Body of pancreas (tissue), 4 donors: ENCODE results near the gene CISD1.

Source experiments
- POLR2A ChIP-seq, 3 donors: fragments of 450-650 bp; IDR thresholded peaks; one replicate each; pipeline ENCODE4 v1.6.1; 2016; ENCODE audit warnings: antibody characterized with exemption in 3 of 3, mild to moderate bottlenecking in 2 of 3
- TF ChIP-seq, protein P1 (sequence below), 7 experiments: fragments of 450-650 bp in 4 of 7; fragments of 200-600 bp in 3 of 7; sonication (generic) in 3 of 7; IDR thresholded peaks; one replicate each; pipeline ENCODE4 v1.5.1; 2016 to 2019; ENCODE audit warnings: antibody characterized with exemption in 7 of 7

DNA sequence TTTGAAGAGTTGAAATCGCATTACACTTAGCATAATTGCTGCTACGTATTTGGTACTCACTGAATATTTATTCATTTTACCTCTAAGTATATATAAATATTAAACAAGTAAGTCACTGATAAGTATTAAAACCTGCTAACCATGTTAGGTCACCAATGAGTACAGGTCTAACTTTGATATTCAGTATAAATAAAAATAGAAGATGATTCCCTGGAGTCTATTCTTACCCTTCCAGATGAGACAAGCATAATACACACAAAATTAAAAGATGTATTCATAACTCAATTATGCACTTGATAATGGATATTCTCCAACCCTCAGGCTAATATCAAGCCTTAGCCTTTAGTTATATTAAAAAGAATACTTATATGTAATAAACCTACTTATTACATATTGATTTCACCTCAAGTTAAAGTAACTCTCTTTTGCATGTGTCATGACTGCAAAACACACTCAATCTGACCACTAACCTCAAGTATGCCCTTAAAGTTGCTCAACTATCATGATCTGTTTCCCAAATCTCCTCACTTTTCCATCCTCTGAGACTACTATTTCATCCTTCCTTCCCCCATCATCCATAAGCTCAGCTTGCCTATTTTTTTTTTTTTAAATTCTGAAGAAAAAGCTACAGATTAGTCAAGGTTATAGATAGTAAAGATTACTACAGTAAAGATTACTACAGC lies 48.1 kb upstream of the CISD1 start:
- TF ChIP-seq, protein P1, sequence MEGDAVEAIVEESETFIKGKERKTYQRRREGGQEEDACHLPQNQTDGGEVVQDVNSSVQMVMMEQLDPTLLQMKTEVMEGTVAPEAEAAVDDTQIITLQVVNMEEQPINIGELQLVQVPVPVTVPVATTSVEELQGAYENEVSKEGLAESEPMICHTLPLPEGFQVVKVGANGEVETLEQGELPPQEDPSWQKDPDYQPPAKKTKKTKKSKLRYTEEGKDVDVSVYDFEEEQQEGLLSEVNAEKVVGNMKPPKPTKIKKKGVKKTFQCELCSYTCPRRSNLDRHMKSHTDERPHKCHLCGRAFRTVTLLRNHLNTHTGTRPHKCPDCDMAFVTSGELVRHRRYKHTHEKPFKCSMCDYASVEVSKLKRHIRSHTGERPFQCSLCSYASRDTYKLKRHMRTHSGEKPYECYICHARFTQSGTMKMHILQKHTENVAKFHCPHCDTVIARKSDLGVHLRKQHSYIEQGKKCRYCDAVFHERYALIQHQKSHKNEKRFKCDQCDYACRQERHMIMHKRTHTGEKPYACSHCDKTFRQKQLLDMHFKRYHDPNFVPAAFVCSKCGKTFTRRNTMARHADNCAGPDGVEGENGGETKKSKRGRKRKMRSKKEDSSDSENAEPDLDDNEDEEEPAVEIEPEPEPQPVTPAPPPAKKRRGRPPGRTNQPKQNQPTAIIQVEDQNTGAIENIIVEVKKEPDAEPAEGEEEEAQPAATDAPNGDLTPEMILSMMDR (IDR thresholded peaks at IDR 0.05): no peak
- TF ChIP-seq POLR2A (IDR thresholded peaks at IDR 0.05): no peak
